Upper lobe of left lung (tissue), 6 donors: ENCODE results near the gene ZNF785. TPM values are rescaled to one million over a fixed set of nuclear protein-coding genes. Genes with fewer than 3 reads are reported as not detected.
A peak's percentile ranks its signal among the peaks of the same experiment; 100 is the strongest.

Experiments
- ATAC-seq, 2 donors: fragments of 200-7000 bp; cut with Tn5 transposase; one replicate each; pipeline ENCODE4 v1.9.1; 2022; ENCODE audit warnings: mild to moderate bottlenecking in 2 of 2, moderate library complexity in 2 of 2; ENCODE audit not compliant: low FRiP score in 2 of 2
- DNase-seq, 2 donors: peaks; one replicate each; pipeline ENCODE4 v3.0.0-alpha.2; 2019 to 2020
- H3K27ac ChIP-seq, 4 donors: fragments of 200-600 bp; sonication (generic); one replicate each; pipeline ENCODE4 v1.5.1; 2016 to 2019
- H3K27me3 ChIP-seq, 4 donors: fragments of 200-600 bp; sonication (generic); one replicate each; pipeline ENCODE4 v1.5.1; 2017 to 2019
- H3K36me3 ChIP-seq, 4 donors: fragments of 200-600 bp; sonication (generic); one replicate each; pipeline ENCODE4 v1.5.1; 2016 to 2019
- H3K4me1 ChIP-seq, 4 donors: fragments of 200-600 bp; sonication (generic); one replicate each; pipeline ENCODE4 v1.5.1; 2018 to 2019
- H3K4me3 ChIP-seq, 4 donors: fragments of 200-600 bp; sonication (generic); one replicate each; pipeline ENCODE4 v1.5.1; 2017 to 2019; ENCODE audit warnings: mild to moderate bottlenecking in 2 of 4, moderate library complexity in 1 of 4
- H3K9me3 ChIP-seq, 4 donors: fragments of 200-600 bp; sonication (generic); one replicate each; pipeline ENCODE4 v1.5.1; 2018 to 2019
- EP300 ChIP-seq, 4 donors: sonication (generic); formaldehyde crosslinking; IDR thresholded peaks; one replicate each; pipeline ENCODE4 v1.5.1; 2017; ENCODE audit warnings: antibody characterized with exemption in 4 of 4, control low read depth in 2 of 4
- POLR2A ChIP-seq, 4 donors: fragments of 450-650 bp; IDR thresholded peaks; one replicate each; pipeline ENCODE4 v1.5.1; 2016 to 2017; ENCODE audit warnings: antibody characterized with exemption in 4 of 4, mild to moderate bottlenecking in 2 of 4
- POLR2AphosphoS5 ChIP-seq, 2 donors: sonication (generic); formaldehyde crosslinking; IDR thresholded peaks; one replicate each; pipeline ENCODE4 v1.5.1; 2017; ENCODE audit warnings: antibody characterized with exemption in 2 of 2
- WGBS, 2 donors: methylation state at CpG; one replicate each; pipeline ENCODE4 v1.1.5; 2017 to 2018; 5-methylcytosine and 5-hydroxymethylcytosine counted together
- total RNA-seq, 6 donors: library from RNA; depleted of rRNA in 4 of 6; stranded (reverse); fragments of >200 nt in 4 of 6; gene quantifications; one replicate each; pipeline versions ENCODE4 v1.1.0 to v1.2.1, GENCODE V29; 2016 to 2021
- TF ChIP-seq, protein P1 (sequence below), 6 experiments: fragments of 450-650 bp in 4 of 6; fragments of 200-600 bp in 2 of 6; sonication (generic) in 2 of 6; IDR thresholded peaks; one replicate each; pipeline ENCODE4 v1.5.1; 2016 to 2019; ENCODE audit warnings: antibody characterized with exemption in 6 of 6
- donor health status: DM: no; HTN: no; CAD: no; lungs with moderate emphysema.
- donor health status: DM: no; HTN: yes; CAD: no; lungs with severe emphysema.

ZNF785 gene
- total RNA-seq, 6 donors from 2014 or later, result 7.3 to 52.4 (median 15.3) TPM

- Histone ChIP-seq H3K27me3 (no peaks in the 10 kb centered on the region), H3K4me1 (peaks cover 18 to 35% (median 21%) of the 10 kb centered on the region in 4 donors), H3K9me3 (no peaks in the 10 kb centered on the region), H3K36me3 (peaks cover 0 to 4% (median 0%) of the 10 kb centered on the region in 4 donors), H3K4me3 (peak overlapping the region in 2 of 4 donors; percentile 70 to 80), H3K27ac (peak overlapping the region; percentile 7 to 99 (median 97))
- TF ChIP-seq POLR2AphosphoS5 (IDR thresholded peaks at IDR 0.05), result peak in 1 of 2 donors; percentile 12
- TF ChIP-seq POLR2A (IDR thresholded peaks at IDR 0.05), result peak in 1 of 4 donors; percentile 12
- no peak for TF ChIP-seq EP300 (IDR thresholded peaks at IDR 0.05)
- TF ChIP-seq, protein P1, sequence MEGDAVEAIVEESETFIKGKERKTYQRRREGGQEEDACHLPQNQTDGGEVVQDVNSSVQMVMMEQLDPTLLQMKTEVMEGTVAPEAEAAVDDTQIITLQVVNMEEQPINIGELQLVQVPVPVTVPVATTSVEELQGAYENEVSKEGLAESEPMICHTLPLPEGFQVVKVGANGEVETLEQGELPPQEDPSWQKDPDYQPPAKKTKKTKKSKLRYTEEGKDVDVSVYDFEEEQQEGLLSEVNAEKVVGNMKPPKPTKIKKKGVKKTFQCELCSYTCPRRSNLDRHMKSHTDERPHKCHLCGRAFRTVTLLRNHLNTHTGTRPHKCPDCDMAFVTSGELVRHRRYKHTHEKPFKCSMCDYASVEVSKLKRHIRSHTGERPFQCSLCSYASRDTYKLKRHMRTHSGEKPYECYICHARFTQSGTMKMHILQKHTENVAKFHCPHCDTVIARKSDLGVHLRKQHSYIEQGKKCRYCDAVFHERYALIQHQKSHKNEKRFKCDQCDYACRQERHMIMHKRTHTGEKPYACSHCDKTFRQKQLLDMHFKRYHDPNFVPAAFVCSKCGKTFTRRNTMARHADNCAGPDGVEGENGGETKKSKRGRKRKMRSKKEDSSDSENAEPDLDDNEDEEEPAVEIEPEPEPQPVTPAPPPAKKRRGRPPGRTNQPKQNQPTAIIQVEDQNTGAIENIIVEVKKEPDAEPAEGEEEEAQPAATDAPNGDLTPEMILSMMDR (IDR thresholded peaks at IDR 0.05), result no peak
- ATAC-seq, result no peak
- 81 to 91% methylated on average over 26 to 43 of the region's 44 CpGs for WGBS, 2 donors
- peak in 1 of 2 donors; percentile 83 for DNase-seq
These were observed 15.5 kb downstream of the ZNF785 start for GRCh38 chr16:30569746-30570635.

DNA sequence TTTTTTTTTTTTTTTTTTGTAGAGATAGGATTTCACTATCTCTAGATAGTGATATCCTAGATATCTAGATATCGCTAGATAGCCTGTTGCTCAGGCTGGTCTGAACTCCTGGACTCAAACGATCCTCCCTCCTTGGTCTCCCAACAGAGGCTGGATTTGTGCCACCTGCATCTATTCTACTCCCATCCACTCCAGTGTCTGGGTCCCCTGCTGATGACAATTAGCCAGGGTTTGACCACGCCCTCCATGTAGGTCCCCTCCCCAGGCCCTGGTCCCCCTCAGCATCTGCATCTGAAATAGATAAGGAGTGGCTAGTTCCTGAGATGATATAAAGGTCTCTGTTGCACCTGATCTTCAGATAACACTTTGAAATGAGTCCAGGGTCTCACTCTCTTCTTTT, 16.2 kb downstream of the ZNF785 start:
- 91 to 97% methylated on average over 3 of the region's 3 CpGs for WGBS, 2 donors

DNA sequence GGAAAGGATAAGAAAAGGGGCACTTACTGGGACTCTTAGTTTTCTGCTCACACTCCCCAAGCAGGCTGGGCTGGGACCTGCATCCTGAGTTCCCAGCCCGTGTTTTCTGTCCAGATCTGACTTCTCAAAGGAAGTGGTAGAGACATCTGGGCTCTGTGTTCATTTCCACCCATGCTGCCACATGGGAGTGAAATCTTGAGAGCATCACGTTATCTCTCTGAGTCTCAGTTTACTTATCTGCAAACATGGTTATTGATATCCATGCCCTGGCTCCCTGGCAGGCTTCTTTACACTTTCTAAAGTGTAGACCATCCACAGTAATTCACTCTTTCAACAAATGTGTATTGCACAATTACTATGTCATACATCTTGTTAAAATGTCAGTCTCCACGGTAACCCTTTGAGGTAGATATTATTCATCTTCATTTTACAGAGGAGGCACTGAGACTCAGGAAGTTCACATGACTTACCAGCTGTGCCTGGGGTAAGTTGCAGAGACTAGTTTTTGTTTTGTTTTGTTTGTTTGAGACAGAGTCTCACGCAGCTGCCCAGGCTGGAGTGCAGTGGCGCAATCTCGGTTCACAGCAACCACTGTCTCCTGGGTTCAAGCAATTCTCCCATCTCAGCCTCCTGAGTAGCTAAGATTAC, 17.4 kb downstream of the ZNF785 start:
- Histone ChIP-seq H3K4me3 (no peak overlapping the region), H3K4me1 (peaks cover 18 to 35% (median 21%) of the 10 kb centered on the region in 4 donors), H3K9me3 (no peaks in the 10 kb centered on the region), H3K27me3 (no peaks in the 10 kb centered on the region), H3K27ac (peak overlapping the region in 3 of 4 donors; percentile 18 to 57 (median 21)), H3K36me3 (peaks cover 0 to 4% (median 0%) of the 10 kb centered on the region in 4 donors)
- peak in 1 of 2 donors; percentile 40 for DNase-seq
- TF ChIP-seq, protein P1 (IDR thresholded peaks at IDR 0.05), result no peak
- ATAC-seq, result no peak
- 58 to 59% methylated on average over 6 of the region's 6 CpGs for WGBS, 2 donors

More for the DNA sequence above, 16.2 kb downstream of the ZNF785 start:
- TF ChIP-seq, protein P1 (IDR thresholded peaks at IDR 0.05), result no peak
- TF ChIP-seq EP300 (IDR thresholded peaks at IDR 0.05) (no peak), POLR2AphosphoS5 (IDR thresholded peaks at IDR 0.05) (no peak), POLR2A (IDR thresholded peaks at IDR 0.05) (no peak)
- Histone ChIP-seq H3K4me3 (no peak overlapping the region), H3K27me3 (no peaks in the 10 kb centered on the region), H3K9me3 (no peaks in the 10 kb centered on the region), H3K27ac (no peak overlapping the region), H3K36me3 (peaks cover 0 to 4% (median 0%) of the 10 kb centered on the region in 4 donors), H3K4me1 (peaks cover 18 to 35% (median 21%) of the 10 kb centered on the region in 4 donors)
- ATAC-seq, result no peak
- DNase-seq, result no peak

DNA sequence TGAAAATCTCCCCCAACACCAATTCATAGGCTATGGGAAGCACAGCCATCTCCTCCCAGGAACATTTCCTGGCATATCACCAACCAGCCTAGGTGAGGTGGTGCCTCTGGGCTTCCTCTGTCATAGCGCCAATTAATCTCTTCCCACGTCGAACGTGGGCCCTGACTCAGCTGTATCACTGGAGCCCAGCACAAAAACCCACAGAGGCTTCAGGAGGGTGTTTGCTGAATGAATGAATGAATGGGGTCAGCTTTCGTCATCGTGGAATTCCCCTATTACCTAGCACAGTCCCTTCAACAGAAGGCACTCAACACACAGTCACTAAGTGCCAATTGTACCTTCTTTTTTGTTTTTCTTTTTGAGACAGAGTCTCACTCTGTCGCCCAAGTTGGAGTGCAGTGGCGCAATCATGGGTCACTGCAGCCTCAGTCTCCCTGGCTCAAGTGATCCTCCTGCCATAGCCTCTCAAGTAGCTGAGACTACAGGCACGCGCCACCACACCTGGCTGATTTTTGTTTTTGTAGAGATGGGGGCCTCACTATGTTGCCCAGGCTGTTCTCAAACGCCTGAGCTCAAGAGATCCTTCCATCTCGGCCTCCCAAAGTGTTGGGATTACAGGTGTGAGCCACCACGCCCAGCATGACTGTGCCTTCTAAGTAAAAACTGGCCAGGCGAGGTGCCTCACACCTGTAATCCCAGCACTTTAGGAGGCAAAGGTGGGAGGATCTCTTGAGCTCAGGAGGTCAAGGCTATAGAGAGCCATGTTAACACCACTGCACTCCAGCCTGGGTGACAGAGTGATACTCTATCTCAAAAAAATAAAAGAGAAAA, 18.1 kb downstream of the ZNF785 start:
- DNase-seq (no peak), ATAC-seq (no peak)
- TF ChIP-seq POLR2AphosphoS5 (IDR thresholded peaks at IDR 0.05), result no peak
- Histone ChIP-seq H3K27ac (no peak overlapping the region), H3K9me3 (no peaks in the 10 kb centered on the region), H3K27me3 (no peaks in the 10 kb centered on the region), H3K4me3 (no peak overlapping the region), H3K36me3 (peaks cover 0 to 4% (median 0%) of the 10 kb centered on the region in 4 donors), H3K4me1 (peaks cover 15 to 31% (median 16%) of the 10 kb centered on the region in 4 donors)
- 75 to 77% methylated on average over 12 to 14 of the region's 14 CpGs for WGBS, 2 donors
